Cardiac septum (tissue), 1 donor: Measurements from ENCODE around the gene SGK2. TPM values are rescaled to one million over a fixed set of nuclear protein-coding genes. Genes with fewer than 3 reads are reported as not detected.
"Not testable (repeated sequence)": the region's sequence is repeated elsewhere in the genome, so short reads cannot be mapped to it uniquely, and the experiment has no call there.

ENCODE experiments used
- DNase-seq: peaks from one replicate; pipeline ENCODE4 v3.0.0-alpha.2; 2020; ENCODE audit warnings: low spot score
- intact Hi-C: fragments of 100-400 bp; cut with DNase I; formaldehyde crosslinking; loops from one replicate; pipeline ENCODE4 v1.14.0; 2022
- total RNA-seq: library from RNA; stranded (reverse); fragmentation: NEBNext Ultra II Directional; extraction: Animal tissue kit (Norgen Biotek cat#: 25700); gene quantifications from one replicate; pipeline ENCODE4 v1.2.1, GENCODE V29; 2021
- donor health status: DM: no; HTN: no; CAD: no.

The SGK2 gene
- total RNA-seq, 1 donor from 2014 or later, result 0.70 TPM

- DNase-seq, result no peak
- intact Hi-C loops, result no loop called here
Measured at GRCh38 chr20:43584448-43585136, 25.8 kb downstream of the SGK2 start.

DNA sequence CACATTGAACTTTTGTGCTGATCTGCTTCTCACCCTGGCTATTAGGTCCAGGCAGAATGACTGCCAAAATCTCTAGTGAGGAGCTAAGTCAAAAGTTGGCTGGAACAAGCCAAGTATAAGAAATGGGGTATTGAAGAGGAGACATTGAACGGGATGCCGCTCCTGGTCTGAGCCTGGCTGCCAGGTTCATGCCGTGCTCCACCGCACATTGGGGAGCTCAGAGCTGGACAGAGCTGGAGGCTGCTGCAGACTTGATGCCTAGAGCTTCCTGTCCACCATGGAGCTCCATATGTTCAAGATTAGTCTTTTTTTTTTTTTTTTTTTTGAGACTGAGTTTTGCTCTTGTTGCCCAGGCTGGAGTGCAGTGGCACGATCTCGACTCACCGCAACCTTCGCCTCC is 27.8 kb downstream of the SGK2 start:
- no peak for DNase-seq
- intact Hi-C loops, result no loop called here

GRCh38 chr20:43588526-43588925 is 29.7 kb downstream of the SGK2 start:
- DNase-seq, intact Hi-C loops: not testable (repeated sequence)

DNA sequence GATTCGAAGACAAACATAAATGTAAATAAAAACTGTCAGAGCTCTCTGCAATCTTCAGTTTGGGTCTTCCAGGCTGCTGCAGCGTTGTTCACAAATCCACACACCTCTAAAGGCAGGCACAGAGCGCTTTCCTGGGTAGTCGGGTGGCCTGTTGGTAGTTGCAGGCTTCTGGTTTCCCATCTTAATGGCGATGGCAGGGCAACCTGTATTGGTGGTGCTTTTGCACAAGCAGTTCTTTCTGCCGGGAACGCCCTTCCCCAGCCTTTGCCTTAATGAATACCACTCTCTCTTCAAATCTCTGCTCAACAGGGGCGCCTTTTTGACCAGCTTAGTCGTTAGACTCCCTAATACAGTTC is 31.2 kb downstream of the SGK2 start:
- intact Hi-C loops, result loop anchor here (5.0 to 10.0 kb wide), 2 partner anchors 53 to 135 kb away; partner anchors contain the start of gene SRSF6
- no peak for DNase-seq

DNA sequence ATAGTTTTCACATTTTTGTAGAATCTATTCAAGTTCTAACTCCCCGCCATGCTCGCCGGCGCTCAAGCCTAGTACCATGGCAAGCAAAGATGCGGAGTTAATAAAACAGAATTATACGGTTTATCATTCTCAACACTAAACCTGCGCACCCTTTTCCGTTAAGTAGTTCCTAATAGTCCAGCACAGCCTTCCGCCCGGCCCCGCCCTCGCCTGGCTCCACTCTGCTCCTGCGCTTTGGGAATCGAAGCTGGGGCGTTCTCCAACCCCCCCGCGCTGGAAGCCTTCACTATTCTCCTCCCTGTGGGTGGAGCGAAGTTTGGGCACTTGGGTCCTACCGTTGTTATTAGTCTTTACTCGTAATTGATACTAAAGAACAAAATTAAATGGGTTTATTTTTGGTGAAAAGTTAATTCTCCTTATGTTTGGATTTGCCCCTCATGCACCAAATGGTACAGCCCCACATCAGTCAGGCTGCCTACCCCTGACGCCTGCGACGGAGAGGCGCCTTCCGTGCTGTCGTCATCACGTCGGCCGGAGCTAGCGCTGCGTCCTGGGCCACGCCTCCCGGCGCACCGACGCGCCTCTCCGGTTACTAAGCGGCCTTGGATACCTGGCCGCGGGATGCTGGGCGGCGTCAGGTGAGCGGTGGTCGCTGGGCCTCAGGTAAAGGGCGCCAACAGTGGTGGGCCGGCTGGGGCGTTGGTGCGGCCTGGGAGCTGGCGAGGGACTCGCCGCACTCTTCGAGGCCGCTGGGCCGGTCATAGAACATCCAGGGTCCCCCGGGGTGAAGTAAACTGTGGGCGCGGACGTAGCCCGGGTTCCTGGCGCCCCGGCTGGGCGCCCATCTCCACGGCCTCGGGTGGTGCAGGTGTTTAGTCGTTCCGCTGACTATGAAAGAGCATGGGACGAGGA is 31.8 kb downstream of the SGK2 start, which contains the start of gene IFT52:
Gene IFT52 (plus strand): TSS at position 546 of the 912 bp plus-strand sequence. CDS start 3,762 bp downstream, outside the sequence.
- DNase-seq, result peak; percentile 97
- intact Hi-C loops, result loop anchor here (5.0 to 10.0 kb wide), 2 partner anchors 53 to 136 kb away; partner anchors contain the start of gene SRSF6

DNA sequence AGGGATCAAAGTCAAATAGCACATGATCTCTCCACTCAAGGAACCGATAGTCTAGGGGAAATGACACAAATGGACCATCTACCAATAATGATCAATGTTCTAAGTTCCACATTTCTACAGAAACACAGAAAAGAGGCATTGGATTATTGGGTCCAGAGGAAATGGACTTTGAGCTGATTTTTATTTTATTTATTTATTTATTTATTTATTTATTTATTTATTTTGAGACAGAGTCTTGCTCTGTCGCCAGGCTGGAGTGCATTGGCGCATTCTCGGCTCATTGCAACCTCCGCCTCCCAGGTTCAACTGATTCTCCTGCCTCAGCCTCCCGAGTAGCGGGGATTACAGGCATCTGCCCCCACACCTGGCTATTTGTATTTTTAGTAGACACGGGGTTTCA is 43.1 kb downstream of the SGK2 start:
- intact Hi-C loops, DNase-seq: not testable (repeated sequence)

- no peak for DNase-seq
- intact Hi-C loops, result no loop called here
Measured at GRCh38 chr20:43603124-43603523, 44.3 kb downstream of the SGK2 start.

- no peak for DNase-seq
- intact Hi-C loops, result no loop called here
Measured at GRCh38 chr20:43605715-43606114, 46.9 kb downstream of the SGK2 start.

DNA sequence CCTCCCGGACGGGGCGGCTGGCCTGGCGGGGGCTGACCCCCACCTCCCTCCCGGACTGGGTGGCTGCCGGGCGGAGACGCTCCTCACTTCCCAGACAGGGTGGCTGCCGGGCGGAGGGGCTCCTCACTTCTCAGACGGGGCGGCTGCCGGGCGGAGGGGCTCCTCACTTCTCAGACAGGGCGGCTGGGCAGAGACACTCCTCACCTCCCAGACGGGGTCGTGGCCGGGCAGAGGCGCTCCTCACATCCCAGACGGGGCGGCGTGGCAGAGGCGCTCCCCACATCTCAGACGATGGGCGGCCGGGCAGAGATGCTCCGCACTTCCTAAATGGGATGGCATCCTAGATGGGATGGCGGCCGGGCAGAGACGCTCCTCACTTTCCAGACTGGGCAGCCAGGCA is 48.5 kb downstream of the SGK2 start:
- intact Hi-C loops, DNase-seq: not testable (repeated sequence)

DNA sequence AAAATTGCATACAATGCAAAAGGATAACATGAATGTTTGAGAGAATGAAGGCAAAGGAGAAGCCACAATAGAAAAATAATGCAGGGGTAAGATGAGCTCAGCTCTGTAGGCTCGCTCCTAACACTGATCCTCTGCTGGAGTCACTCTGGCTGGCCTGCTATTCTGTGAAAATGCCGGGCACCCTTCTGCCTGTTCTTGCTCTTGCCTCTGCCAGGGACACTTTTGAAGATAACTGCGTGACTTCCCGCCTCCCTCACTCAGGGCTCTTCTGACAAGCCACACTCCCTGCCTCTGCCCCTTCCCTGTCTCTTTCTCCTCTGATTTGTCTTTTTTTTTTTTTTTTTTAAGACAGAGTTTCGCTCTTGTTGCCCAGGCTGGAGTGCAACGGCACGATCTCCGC is 72.8 kb downstream of the SGK2 start:
- intact Hi-C loops, result no loop called here
- DNase-seq, result no peak

Other genes starting within 250 kb of the SGK2 start
- gene SRSF6, start 101.1 kb upstream of the SGK2 start, total RNA-seq, result 57.4 TPM
- 7.9 TPM for gene L3MBTL1, start 51.3 kb upstream of the SGK2 start, total RNA-seq
- 10.2 TPM for gene IFT52, start 31.9 kb downstream of the SGK2 start, total RNA-seq
- gene MYBL2, start 108.1 kb downstream of the SGK2 start, total RNA-seq, result 0.13 TPM
- not detected for gene GTSF1L, start 168.0 kb downstream of the SGK2 start, total RNA-seq